GM21619 (cell line): Measurements from ENCODE around the gene ETV3.

Experiments
- ATAC-seq: cut with Tn5 transposase; IDR thresholded peaks from one replicate; pipeline ENCODE4 v1.9.1; 2021; ENCODE audit not compliant: unreplicated experiment

The ETV3 gene

GRCh38 chr1:157095091-157095490, 43.1 kb downstream of the ETV3 start:
- ATAC-seq = no peak

- no peak for ATAC-seq
Observed at GRCh38 chr1:157092831-157093230, 45.4 kb downstream of the ETV3 start.

- no peak for ATAC-seq
Observed at GRCh38 chr1:157091668-157092273, 46.4 kb downstream of the ETV3 start.

DNA sequence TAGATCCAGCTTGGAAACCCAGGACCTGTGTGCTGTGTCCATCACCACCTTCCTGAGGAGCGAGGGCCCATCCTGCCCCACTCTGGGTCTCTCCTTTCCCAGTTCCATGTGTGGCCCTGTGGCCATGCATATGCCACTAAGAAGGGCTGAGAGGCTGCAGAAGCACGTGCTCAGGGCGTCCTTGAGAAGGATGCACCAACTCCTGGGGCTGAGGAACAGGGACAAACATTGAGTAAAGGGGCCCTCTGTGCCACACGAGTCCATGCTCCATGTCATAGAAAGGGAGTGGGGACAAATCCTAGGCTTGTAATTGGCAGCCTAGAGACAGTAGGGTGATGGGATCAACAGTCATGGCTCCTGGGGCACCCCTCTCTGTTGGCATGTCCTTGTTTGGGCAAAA, 47.0 kb downstream of the ETV3 start:
- ATAC-seq = no peak

GRCh38 chr1:157090771-157091170, 47.4 kb downstream of the ETV3 start:
- ATAC-seq = no peak

GRCh38 chr1:157090196-157090647, 48.0 kb downstream of the ETV3 start:
- ATAC-seq = no peak

- no peak for ATAC-seq
Observed at GRCh38 chr1:157089789-157090188, 48.4 kb downstream of the ETV3 start.

DNA sequence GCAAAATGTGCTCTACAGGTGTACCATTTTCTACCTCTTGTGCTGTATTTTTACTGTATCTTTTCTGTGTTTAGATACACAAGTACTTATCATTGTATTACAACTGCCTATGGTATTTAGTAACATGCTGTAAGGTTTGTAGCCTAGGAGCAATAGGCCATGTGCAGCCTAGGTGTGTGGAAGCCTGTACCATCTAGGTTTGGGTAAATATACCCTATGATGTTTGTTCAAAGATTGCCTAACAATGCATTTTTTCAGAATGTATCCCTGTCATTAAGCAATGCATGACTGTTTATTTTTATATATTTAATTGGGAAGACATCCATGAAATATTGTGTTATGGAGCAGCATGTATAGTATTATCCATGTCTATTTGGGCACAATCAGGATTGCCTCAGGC, 49.6 kb downstream of the ETV3 start:
- no peak for ATAC-seq

DNA sequence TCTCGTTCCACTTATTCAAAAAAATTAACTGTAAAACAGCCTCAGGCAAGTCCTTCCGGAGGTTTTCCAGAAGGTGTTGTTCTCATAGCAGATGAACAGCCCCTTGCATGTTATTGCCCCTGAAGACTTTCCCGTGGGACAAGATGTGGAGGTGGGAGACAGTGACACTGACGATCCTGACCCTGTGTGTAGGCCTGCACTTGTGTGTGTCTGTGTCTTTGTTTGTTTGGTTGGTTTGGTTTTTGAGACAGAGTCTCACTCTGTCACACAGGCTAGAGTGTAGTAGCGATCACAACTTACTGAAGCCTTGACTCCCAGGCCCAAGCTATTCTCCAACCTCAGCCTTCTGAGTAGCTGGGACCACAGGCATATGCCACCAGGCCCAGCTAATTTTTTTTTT, 51.2 kb downstream of the ETV3 start:
- no peak for ATAC-seq

DNA sequence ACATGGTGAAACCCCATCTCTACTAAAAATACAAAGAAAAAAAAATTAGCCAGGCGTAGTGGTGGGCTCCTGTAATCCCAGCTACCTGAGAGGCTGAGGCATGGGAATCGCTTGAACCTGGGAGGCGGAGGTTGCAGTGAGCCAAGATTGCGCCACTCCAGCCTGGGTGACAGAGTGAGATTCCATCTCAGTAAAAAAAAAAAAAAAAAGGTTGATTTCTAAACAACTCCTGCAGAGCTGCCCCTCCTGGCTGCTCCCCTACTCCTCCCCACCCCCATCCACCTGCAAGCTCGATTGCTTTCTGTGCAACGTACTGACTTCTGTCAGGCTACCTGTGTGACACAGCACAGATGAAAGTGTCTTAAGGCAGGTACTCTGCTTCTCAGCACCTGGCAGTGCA, 51.9 kb downstream of the ETV3 start:
- no peak for ATAC-seq

DNA sequence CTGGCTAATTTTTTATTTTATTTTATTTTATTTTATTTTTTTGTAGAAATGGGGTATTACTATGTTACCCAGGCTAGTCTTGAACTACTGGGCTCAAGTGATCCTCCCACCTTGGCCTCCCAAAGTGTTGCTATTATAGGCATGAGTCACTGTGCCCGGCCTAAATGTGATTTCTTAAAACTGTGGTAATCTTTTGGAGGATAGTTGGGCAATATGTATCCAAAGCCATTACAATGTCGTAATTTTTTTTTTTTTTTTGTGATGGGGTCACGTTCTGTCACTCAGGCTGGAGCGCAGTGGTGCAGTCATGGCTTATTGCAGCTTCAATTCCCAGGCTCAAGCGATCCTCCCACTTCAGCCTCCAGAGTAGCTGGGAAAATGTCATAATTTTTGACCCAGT, 52.8 kb downstream of the ETV3 start:
- ATAC-seq = no peak

- ATAC-seq = no peak
Observed at GRCh38 chr1:157084720-157085119, 53.5 kb downstream of the ETV3 start.

- no peak for ATAC-seq
Observed at GRCh38 chr1:157081707-157082106, 56.5 kb downstream of the ETV3 start.

GRCh38 chr1:157080714-157081113, 57.5 kb downstream of the ETV3 start:
- ATAC-seq = no peak

DNA sequence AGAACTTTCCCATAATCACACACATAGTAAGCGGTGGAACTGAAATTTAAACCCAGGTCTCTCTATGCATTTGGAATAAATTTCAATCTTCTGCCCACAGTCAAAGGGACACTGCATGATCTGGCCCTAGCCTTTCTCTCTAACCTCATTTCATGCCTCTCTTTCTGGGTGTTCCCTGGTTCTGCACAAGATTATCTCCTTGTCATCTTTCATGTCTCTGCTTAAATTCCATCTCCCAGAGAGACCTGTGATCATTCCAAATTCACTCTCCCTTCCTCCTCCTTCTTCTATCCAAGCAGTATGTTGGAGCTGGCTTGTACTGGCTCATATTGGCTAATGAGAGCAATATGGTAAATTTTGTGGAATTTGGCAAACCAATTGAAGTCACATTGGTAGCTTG, 60.8 kb downstream of the ETV3 start:
- ATAC-seq = no peak

DNA sequence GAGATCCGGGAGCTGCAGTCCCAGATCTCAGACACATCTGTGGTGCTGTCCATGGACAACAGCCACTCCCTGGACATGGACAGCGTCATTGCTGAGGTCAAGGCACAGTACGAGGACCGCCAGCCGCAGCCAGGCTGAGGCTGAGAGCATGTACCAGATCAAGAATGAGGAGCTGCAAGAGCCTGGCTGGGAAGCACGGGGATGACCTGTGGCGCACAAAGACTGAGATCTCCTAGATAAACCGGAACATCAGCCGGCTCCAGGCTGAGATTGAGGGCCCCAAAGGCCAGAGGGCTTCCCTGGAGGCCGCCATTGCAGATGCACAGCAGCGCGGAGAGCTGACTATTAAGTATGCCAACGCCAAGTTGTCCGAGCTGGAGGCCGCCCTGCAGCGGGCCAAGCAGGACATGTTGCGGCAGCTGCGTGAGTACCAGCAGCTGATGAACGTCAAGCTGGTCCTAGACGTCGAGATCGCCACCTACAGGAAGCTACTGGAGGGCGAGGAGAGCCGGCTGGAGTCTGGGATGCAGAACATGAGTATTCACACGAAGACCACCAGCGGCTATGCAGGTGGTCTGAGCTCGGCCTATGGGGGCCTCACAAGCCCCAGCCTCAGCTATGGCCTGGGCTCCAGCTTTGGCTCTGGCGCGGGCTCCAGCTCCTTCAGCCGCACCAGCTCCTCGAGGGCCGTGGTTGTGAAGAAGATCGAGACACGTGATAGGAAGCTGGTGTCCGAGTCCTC, 64.1 kb downstream of the ETV3 start:
- ATAC-seq = no peak
